H4 (cell line): ENCODE measurements around the gene C9orf72. TPM values are rescaled to one million over a fixed set of nuclear protein-coding genes. Genes with fewer than 3 reads are reported as not detected.

Source experiments
- DNase-seq: peaks from one replicate; pipeline ENCODE4 v3.0.0-alpha.2; 2015; ENCODE audit warnings: low spot score
- total RNA-seq: library from RNA; depleted of rRNA; stranded (reverse); fragments of >200 nt; shearing (Covaris generic); gene quantifications from 2 replicates; pipeline ENCODE4 v1.2.3, GENCODE V29; 2014

C9orf72 gene
- total RNA-seq, 1 experiment from 2014 or later, result 6.4 TPM

GRCh38 chr9:27538647-27539046 lies 34.6 kb downstream of the C9orf72 start:
- DNase-seq, result no peak

- no peak for DNase-seq
Measured at GRCh38 chr9:27537756-27538155, 35.5 kb downstream of the C9orf72 start.

DNA sequence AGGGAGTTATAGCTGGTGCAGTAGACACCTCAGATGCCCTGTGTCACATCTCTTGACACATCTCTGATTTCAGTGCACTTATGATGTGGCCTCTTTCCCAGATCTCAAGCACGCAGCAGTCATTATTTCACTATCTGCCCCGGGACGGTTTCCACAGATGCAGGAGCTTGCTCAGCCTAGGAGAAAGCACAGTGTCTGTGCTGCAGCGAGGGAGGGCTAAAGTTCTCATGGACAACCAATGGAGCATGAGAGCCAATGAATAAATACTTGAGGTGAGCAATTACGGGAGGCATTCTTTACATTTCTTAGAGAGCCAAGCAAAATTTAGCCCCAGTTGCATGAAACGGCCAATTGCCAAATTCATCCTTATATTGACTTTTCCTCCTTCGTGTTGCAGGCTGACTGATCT lies 36.2 kb downstream of the C9orf72 start:
- DNase-seq, result no peak

GRCh38 chr9:27536168-27536567 lies 37.1 kb downstream of the C9orf72 start:
- DNase-seq, result no peak

DNA sequence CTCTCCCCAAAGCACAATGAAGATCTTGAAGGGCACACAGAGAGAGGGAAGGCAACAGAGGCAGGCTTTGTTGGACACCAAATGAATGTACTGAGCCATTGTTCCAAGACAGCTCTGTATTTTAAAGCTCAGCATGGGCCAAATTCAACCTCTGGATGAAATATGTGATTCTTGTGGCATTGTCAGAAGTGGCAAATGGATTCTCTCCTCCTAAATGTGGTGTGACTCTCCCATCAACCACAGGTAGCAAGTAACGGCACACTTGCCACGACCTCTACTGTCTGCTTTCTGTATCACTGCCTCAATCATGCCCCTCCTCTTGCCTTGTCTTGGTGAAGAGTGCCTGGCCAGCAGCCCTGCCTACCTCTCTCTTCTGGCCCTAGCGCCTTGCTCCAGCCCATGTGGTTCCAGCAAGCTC lies 37.6 kb downstream of the C9orf72 start:
- DNase-seq, result no peak

DNA sequence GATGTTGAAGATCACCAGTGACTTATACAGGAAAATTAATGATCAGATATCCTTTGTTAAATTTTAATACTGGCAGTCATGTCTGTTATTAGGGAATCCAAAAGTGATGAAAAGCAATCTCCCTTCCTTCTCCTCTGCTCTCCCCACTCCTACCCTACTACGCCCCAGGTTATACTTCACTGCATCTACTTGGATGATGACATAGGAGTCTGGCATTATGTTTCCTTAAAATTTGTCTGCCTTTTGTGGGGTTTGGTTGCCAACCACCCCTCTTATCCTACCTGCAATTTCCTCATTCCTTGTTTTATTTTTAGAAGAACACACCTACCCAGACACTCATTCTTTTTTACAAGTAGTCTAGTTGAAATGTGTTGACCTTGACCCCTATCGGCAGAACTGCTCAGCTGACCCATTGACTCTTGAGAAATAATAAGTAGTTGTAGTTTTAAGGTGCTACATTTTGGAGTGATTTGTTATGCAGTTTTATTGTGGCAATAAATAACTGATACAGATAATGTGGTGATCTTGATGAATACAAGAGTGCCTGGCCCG lies 38.5 kb downstream of the C9orf72 start:
- DNase-seq, result no peak

- no peak for DNase-seq
Measured at GRCh38 chr9:27534131-27534530, 39.1 kb downstream of the C9orf72 start.

- no peak for DNase-seq
Measured at GRCh38 chr9:27533311-27533710, 40.0 kb downstream of the C9orf72 start.

DNA sequence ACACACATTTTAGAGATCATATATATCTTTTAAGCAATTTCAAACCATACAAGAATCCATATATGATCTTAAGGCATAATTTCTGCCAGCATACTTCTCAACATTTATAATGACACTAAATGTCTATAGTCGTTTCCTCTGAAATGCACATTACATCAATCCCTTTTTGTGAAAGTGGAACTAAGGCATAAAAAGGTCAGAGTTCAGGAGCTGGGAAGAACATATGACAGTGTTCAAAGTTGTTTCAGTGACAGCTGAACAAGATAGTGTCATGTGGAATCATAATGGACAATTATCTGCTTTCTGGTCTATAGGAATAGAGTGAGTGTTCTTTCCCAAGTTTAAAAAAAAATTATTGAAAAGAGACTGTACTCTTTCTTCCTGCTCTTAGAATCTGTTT lies 41.2 kb downstream of the C9orf72 start:
- DNase-seq, result no peak

DNA sequence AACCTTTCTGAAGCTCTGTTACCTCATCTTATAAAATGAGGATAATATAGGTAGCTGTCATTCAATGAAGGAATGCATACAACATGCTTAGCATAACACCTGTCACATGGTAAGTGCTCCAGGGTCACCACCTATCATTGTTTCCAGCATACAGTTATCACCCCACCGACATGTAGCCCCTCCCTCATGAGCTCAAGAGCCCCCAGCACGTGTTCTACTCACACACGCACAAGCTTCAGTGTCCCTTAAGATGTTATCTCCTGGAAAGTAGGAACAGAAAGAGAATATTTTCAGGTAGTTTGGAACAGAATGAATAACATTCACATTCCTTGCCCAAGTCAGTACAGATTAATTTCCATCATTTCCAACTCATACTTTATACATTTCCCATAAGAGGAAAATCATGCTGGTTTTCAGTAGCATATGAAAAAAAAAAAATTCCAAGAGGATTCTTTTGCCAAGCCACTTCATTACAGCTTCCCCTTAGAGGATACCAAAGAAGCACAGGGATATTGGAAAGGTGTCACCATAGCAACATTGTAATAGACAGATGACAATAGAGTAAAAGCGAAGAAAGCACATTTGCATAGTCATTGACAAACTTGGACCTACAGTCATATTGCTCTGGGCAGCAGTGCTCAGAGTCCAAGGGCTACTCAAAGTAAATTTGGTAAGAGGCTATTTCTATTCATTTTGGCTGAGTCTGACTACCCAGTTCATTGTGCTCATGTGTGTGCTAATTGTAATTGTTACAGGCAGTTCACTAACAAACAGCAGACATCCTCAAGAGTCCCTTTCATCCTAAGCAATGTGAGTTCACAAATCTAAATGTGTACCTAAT lies 42.1 kb downstream of the C9orf72 start:
- DNase-seq, result no peak

DNA sequence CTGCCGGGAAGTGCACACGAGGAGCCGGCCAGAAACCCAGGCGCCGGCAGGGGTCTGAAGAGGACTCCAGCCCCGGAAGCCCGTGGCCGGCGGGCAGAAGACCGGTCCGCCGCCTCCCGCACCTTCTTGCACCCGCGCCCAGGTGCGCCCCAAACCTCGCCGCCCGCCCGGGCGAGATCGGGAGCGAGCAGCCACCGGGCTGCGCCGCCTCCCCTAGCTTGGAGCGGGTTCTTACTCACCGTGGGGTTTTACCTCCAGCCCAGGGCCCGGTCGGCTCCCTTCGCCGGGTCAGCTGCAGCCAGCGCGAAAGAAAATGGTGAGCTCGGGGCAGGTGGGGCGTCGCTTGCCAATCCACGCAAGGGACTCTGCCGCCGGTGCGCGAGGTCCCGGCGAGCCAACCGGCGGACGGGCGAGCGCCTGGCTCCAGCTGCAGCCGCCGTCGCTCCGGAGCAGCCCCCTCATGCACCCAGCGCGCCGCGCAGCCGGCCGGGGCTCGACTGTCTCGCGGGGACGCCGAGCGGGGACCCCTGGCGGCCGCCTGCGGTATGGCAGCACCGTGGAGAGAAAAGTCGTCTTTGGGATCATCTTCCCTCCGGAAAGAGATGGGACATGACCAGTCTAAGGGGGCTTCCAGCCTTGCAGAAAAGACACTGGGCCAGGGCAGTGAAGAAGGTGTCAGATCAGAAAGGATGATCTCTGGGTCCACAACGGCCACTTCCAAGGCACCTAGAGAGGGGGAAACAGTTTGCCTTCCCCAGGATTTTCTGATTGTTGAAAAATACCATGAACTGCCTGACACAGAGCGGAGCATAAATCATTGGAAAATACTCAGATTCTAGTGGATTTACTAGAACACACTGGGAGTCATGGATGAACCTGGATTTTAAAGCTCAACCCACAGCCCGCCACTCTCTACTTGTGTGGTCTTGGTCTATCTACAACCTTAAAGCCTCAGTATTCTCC lies 43.7 kb downstream of the C9orf72 start, which contains the start of gene MOB3B:
MOB3B (minus strand) TSS at position 499 of the 963 bp plus-strand sequence. CDS start 74,264 bp downstream, outside the sequence.
- no peak for DNase-seq

DNA sequence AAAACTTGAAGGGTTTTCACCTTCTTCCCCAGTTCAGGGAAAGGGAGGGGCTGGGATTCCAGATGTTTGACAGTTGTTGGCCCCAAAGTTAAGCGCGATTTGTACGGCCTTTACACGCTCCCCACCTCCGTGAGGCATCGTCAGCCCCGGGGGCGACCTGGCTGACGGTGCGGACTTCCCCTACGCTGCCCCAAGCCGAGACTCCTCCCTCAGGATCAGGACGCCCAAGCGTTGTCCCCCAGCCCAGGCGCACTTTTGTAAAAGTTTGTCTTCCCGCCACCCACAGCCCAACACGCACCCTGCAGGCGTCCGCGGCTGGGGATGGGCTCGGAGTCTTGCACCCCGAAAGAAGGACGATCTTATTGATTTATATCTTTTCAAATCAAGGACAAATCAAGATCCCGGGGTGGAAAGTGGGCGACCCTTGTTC lies 44.4 kb downstream of the C9orf72 start:
- no peak for DNase-seq

DNA sequence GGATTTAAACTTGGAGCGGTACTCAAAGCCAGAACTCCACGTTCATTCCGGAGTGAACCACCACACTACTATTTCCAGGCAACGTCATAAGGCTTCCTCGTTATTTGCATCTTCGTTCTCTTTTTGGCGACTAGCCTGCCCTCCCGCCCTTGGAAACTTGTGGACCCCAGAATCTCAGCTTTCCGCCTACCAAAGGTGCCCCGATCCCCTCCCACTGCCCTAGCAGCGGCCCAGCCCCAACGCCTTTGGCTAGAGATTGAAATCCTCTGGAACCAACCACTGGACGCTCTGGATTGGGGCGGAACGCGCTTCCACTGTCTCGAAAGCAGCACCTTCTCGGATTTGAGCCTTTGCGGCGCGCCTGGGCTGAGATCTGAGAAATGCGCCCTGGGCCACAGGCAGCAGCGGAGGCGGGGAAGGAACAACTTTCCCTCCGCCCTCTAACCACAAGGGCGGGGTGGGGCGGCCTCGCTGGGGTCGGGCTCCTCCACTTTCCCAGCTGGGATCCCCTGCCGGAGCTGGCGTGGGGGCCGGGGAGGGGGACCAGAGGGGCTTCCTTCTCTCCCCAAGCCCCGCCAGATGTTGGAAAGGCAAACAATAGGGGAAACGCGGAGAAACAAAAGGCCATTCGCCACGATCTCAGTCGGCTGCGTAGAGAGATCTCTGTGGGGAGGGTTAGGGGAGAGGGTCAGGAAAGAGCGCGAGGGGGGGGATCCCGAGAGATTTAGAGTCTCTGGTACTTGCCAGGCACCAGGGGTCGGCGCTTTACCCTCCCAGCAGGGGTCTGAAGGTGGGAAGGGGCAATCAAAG lies 45.0 kb downstream of the C9orf72 start:
- no peak for DNase-seq

- no peak for DNase-seq
Measured at GRCh38 chr9:27527702-27528075, 45.6 kb downstream of the C9orf72 start.

- no peak for DNase-seq
Measured at GRCh38 chr9:27524236-27524635, 49.0 kb downstream of the C9orf72 start, which contains the start of gene IFNK. IFNK (plus strand) TSS chr9:27524290; CDS start chr9:27524337, 47 bp downstream.

- no peak for DNase-seq
Measured at GRCh38 chr9:27523141-27523540, 50.1 kb downstream of the C9orf72 start.

DNA sequence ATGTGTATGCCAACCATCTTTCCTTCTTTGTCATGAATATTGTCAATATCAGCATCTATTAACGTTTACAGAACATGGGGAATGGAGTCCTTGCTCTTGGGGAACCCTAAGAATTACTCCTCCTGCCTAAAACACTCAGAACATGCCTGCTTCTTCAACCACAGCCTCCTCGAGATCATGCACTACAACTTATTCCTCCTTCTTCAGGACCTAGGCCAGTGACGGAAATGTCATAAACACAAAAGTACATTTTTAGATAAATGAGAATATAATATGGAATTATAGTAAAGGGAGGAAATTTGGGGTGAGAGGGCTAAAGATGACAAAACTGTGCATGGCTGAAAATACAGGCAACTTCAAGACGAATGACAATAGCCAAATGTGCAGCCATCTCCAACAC lies 52.3 kb downstream of the C9orf72 start:
- DNase-seq, result no peak

GRCh38 chr9:27519466-27520465 lies 53.5 kb downstream of the C9orf72 start:
- DNase-seq, result no peak

DNA sequence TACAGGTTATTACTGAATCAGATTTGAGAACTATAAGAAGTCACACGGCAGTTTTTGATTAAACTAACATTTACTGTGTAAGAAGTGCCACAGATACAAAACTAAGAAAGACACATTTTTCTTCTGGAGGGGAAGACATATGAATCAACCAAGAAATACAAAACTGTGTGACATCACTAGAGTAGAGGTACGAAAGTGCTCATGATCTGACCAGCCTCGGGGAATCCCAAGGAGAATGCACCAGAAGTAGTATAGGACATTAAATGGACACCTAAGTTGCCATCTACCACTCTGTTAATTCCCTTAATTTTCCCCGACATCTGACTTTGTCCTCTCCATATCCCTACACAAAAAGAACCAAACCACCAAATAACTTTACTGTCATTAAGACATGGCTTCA lies 54.5 kb downstream of the C9orf72 start:
- DNase-seq, result no peak

DNA sequence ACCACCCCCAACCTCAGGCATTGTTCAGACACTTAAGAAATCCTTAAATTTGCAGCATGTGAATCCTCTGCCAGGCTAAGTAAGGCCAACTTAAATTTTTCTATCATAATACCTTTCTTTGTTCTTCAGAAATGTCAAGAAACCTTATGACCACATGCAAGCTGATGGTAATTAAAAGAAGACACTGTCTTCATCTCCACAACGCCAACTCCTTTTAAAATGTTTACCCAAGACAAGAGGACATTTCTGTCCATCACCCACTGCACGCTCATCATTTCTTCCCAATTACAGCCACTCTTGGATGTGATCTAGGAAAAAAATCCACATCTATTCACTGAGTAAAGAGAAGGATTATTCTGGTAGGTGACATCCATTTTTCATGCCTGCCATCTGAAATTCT lies 55.3 kb downstream of the C9orf72 start:
- DNase-seq, result no peak
